Endometrial microvascular endothelial cells (primary cell): ENCODE results near the gene ALPK3. TPM values are rescaled to one million over a fixed set of nuclear protein-coding genes. Genes with fewer than 3 reads are reported as not detected.

Experiments
- in situ Hi-C: cut with HindIII; loops from 2 replicates; pipeline ENCODE4 v1.10.0; 2017; ENCODE audit warnings: low sequenced_read_pairs, low pct_unique_long_range_greater_than_20kb; ENCODE audit errors: inconsistent ontology term
- total RNA-seq: library from RNA; depleted of rRNA; stranded (reverse); fragments of >200 nt; gene quantifications from one replicate; pipeline ENCODE4 v1.2.3, GENCODE V29; 2015; ENCODE audit errors: inconsistent ontology term

ALPK3 gene
- total RNA-seq, 1 donor from 2014 or later = 7.2 TPM

GRCh38 chr15:84905016-84905916, 88.1 kb downstream of the ALPK3 start:
- in situ Hi-C loops = no loop called here

DNA sequence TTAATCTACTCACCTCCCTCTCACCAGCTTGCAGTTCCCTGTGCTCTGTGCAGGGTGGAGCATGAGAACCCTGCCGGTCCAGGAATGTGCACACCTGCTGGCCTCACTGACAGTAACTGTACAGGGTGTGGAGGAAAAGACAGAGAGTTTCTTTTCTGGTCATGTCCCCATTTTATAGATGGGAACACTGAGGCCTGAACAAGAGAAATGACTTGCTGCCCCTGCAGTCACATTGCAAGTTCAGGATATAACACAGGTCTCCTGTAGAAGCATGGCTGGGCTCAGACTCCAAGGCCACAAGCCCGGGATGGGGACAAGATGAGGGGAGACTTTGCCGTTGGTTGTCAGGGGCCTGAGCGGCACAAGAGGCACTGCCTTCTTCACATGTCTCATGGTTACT, 90.6 kb downstream of the ALPK3 start:
- in situ Hi-C loops = no loop called here

- in situ Hi-C loops = no loop called here
Measured at GRCh38 chr15:84908564-84908963, 91.4 kb downstream of the ALPK3 start.

DNA sequence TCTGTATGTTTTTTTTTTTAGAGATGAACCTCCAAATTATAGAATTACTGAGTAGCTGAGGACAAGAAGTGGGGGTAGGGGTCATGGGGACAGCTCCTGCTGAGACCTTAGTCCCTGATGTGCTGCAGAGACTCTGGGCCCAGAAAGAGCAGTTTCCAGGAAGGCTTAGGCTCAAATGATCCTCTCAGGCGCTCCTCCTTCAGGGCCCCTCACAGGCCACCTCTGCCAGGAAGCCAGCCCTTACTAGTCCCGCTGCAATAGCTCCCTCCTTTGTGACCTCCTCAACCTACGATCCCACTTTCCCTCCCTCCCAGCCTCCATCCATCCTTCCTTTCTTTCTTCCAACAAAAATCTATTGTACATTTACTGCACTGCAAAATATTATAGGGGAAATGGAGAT, 91.9 kb downstream of the ALPK3 start:
- in situ Hi-C loops = no loop called here

DNA sequence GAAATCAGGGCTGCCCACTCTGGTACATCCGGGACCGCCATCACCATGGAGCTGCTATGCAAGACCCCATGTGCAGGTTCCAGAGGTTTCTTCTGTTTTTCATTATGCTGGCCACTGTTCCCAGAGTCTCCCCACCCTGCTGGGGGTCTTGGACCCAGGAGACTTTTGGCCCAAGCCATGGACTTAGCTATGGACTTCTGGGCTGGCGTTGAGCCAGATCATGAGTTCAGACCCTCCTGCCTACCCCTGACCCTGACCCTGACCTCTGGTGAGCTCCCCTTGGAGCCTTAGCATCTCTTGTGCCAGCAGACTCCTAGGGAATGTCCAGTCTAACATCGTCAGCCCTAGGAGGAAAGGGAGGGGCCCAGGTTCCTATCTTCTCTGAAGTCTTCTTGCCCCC, 92.6 kb downstream of the ALPK3 start:
- in situ Hi-C loops = no loop called here

DNA sequence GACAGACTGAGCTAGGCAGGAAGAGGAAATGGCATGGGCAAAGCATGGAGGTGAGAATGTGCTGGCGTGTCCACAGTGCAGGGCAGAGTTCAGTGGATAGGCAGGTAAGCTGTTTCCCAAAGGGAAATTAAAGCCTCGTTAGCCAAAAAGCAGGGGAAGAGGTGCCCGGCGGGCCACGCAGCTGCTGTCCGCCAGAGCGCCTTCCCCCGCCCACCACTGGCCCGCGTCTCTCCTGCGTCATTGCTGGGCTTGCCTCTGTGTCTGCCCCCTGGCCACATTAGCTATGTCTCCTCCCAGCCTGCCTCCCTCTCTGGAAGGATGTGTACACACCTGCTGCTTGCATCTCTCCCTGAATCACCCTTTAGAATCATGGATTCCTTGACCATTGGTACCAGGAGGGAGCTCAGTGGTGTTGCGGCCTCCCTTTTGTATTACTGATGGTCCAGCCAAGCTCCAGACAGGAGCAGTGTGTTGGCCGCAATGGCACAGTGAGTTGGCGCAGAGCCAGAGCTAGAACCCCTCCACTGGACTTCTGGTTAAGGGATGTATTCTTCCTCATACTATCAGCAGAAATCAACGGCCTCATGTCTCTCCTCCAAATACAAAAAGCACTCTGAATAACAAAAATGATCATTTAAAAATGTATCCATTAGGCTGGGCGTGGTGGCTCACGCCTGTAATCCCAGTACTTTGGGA, 93.9 kb downstream of the ALPK3 start:
- in situ Hi-C loops = no loop called here

DNA sequence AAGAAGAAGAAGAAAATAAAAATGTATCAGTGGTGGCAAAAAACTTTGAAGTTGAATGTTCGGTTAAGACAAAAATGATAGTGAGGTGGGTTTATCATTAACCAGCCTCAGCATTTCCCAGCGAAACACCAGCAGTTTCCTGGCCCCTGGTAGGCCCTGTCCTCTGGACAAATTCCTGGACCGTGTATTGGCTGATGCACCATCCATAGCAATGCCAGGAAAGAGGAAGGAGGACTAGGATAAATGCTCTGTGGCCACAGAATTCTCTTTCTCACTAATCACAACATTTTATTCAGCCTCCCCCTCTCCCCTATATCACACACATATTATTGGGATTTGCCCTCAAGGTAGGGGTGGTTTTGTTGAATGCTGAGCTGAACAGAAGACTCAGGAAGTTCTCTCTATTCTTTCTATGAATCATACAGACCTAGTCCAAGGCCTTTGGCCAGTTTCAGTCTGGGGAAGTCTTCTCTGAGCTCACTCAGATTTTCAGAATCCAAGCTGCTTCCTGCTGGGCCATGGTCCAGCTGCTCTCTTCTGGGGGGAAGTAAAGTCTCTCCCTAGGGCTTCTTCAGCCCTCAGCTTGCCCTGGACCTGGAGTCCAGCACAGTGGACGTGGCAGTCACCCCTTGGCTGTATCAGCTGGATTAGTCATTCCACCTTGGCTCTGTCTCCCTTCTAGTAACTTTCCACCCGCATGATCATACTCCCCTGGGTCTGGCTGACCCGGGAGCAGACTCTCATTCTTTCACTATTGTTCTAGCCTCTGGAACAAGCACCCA, 94.9 kb downstream of the ALPK3 start:
- in situ Hi-C loops = no loop called here

GRCh38 chr15:84913360-84913723, 96.2 kb downstream of the ALPK3 start:
- in situ Hi-C loops = no loop called here

- in situ Hi-C loops = no loop called here
Measured at GRCh38 chr15:84914351-84914750, 97.2 kb downstream of the ALPK3 start.

- in situ Hi-C loops = no loop called here
Measured at GRCh38 chr15:84914909-84915605, 97.9 kb downstream of the ALPK3 start.

DNA sequence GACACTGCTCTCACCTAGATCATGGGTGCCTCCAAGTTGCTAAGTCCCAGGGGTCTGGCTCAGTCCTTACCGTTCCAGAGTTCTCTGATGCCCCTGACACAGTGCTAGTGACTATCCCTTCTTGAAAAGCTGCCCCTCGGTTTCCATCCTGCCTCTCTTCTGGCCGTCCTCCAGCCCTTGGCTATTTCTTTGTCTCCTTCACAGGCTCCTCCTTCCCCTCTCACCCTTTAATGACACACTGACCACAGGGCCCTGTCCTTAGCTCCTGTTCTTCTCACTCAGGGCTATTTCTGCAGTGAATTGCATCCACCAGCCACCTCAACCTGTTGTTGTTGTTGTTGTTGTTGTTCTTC, 98.4 kb downstream of the ALPK3 start:
- in situ Hi-C loops = no loop called here

- in situ Hi-C loops = no loop called here
Measured at GRCh38 chr15:84917452-84917851, 100.3 kb downstream of the ALPK3 start.

GRCh38 chr15:84919106-84919667, 102.0 kb downstream of the ALPK3 start:
- in situ Hi-C loops = no loop called here

GRCh38 chr15:84921121-84921520, 104.0 kb downstream of the ALPK3 start:
- in situ Hi-C loops = no loop called here

- in situ Hi-C loops = no loop called here
Measured at GRCh38 chr15:84922530-84922929, 105.4 kb downstream of the ALPK3 start.
